ENCODE measurements around the gene VPS51.
"Not testable (repeated sequence)": the region's sequence is repeated elsewhere in the genome, so short reads cannot be mapped to it uniquely, and the experiment has no call there.

- not testable (repeated sequence) for TF ChIP-seq ZNF274 (IDR thresholded peaks at IDR 0.05; ENCODE audit: low read depth, low read length); YY1 (IDR thresholded peaks at IDR 0.05; ENCODE audit: insufficient read depth, insufficient read length); SUZ12 (IDR thresholded peaks at IDR 0.05; ENCODE audit: extremely low read depth, insufficient read depth, insufficient read length)
These were observed 54.1 kb downstream of the VPS51 start for GRCh38 chr11:65150131-65150508.

Data from NT2/D1 (cell line).